DMS153 treated with DMSO at 0.1 percent for 48 hours (cell line): Measurements from ENCODE around the gene ST3GAL3.
A peak's percentile ranks its signal among the peaks of the same experiment; 100 is the strongest.

Experiments used
- DNase-seq: peaks from one replicate; lab custom pipeline; 2025; ENCODE audit not compliant: unreplicated experiment; lab: John Stamatoyannopoulos, UW

ST3GAL3 gene

DNA sequence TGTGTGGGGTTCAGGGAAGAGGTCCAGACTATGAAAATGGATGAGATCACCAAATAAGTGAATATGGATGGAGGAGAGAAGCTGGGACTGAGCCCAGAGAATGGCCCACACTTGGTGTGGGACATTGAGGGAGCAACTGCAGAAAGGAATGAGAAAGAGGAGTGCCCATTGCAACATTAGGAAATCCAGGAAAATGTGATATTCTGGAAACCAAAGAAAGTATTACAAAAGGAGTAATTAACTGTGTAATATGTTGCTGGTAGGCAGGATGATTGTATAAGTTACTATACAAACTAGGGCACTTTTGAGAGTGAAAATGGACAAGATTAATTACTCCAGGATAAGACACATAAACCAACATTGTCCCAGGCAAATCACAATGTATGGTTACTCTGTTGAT is 166.5 kb downstream of the ST3GAL3 start:
- DNase-seq: no peak

DNA sequence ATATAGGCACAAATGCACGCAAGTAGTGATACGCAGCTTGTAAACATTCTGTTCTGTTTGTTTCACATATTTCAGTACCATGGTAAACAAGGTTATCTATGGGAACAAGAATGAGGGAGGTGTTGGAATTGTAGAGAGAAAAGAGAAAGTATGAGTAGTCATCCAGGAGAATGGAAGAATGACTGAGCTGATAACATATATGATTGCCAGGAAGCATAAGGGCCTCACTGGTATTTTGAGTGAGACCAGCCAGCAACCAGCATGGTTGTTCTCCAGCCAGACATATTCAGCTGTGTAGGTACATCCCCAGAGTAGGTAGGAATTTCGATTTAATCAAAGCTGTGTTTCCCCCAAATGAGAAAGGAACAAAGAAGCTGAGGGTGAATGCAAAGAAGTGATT is 167.4 kb downstream of the ST3GAL3 start:
- DNase-seq: no peak

DNA sequence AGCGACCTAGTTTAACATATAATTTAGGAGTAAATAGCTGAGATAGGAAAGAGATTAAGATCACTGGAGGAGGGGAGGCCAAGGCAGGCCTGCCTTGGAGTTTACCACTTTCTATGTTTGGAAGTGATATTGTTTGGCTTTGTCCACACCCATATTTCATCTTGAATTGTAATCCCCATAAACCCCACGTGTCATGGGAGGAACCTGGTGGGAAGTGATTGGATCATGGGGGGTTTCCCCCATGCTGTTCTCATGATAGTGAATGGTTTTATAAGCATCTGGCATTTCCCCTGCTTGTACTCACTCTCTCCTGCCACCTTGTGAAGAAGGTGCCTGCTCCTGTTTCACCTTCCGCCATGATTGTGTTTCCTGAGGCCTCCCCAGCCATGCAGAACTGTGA is 168.0 kb downstream of the ST3GAL3 start:
- DNase-seq: no peak

DNA sequence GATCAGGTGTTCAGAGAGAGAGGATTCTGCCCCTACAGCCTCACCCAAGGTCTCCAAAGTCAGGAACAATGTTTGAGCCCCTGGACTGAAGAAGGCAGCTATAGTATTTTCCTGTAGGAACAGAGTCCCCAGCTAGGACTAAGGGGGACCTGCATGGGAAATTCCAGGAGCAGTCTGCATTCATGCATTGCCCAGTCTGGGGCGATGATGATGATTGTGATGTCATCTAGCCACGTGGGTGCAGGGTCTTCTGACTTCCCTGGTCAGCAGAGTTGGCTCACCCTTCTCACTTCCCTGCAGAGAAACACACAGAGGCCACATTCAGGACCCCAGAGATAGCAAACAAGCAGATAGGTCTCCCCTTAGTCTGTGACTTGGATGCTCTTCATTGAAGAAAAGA is 169.8 kb downstream of the ST3GAL3 start:
- no peak for DNase-seq

DNA sequence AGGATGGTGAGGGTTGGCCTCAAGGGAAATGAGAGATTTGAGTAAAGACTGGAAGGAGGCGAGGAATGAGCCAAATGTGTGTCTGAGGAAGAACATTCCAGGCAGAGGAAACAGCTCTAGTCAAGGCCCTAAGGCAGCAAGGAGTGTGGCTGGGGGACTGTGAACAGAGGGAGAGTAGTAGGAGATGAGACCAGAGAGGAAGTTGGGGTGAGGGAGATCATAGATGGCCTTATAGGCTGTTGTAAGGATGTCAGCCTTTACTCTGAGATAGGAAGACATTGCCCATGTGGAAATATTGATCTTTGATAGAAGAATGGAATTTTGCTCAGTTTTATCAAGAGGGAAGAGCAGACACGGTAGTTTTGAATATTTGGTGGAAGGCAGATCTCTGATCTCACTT is 171.1 kb downstream of the ST3GAL3 start:
- DNase-seq: no peak

DNA sequence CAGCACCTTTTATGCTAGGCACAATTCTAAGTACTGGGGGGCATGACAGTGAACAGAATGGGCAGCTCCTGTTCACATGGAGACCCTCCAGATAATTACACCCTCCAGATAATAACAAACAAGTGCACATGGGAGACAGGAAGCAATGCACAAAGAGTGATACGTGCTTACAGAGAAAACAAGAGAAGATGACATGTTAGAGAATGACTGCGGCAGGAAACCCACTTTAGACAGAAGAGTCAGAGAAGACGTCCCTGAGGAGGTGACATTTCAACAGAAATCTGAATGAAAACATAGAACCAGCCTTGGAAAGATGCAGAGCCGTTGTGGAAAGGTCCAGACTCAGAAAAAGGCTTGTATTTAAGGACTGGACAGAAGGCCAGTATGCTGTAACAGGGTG is 171.5 kb downstream of the ST3GAL3 start:
- DNase-seq: peak; percentile 22

DNA sequence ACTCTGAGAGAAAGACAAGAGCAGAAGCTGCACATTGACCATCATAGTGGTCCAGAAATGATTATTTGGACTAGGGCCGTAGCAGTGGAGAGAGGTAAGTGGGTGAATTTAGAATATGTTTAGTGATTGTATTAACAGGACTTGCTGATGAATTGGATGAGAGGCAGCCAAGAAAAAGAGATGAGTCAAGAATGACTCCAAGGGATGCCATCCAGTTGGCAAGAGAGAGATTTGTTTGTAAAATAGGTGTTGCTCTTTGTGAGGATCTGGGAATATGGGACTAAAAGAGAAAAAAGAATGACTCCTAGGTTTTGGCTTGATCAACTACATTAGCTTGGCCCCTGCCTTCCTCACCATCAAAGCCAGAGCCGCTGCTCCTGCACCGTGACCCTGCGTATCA is 172.1 kb downstream of the ST3GAL3 start:
- no peak for DNase-seq

DNA sequence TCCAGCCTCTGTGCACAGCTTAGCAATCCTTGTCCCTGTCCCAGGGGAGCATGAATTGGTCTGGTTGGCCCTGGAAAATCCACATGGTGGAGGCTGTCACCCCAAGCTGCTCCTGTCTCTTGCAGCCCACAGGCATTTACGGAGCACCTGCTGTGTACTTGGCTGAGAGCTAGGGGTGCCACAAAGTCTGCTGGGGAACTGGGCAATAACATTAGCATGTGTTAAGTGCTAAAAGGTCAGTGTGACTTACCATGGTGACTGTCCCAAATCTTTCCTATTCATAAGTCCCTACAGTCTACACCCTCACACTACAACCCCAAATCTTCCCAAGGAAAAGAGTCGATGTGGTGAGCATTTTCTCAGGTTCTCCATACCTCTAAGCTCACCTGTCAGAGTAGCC is 172.7 kb downstream of the ST3GAL3 start:
- no peak for DNase-seq

DNA sequence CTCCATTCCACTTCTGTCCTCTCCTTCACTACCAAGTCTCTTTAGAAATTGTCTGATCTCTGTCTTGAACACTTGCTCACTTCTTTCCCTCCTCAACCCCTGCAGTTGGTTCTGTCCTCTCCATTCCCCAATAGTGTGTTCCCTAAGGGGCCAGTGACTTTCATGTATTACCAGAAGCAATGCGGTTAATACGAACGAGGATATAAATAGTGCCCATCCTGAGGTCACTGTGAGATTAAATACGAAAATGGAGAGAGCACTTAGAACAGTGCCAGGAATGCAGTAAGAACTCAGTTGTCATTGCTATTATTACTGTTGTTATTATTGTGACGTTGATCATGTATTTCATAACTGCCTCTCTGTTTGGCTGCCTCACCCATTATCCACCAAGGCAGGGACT is 173.3 kb downstream of the ST3GAL3 start:
- no peak for DNase-seq

DNA sequence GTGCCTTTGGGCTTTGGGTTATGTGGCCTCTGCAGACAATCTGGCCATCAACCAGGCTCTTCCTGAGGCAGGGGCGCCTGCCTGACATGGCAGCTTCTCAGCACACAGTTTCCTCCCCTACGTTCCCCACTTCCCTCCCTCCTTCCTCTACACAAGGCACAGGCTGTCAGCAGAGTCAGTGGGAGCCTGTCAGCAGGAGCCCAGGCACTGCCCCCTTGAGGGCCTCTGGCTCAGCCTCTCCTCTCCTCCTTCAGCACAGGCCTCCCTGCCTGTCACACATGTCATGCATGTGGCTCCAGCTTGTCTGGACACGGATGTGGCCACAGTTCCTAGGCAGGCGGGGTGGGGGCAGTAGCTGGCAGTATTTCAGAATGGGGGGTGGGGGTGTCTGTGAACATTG is 174.1 kb downstream of the ST3GAL3 start:
- DNase-seq: no peak

DNA sequence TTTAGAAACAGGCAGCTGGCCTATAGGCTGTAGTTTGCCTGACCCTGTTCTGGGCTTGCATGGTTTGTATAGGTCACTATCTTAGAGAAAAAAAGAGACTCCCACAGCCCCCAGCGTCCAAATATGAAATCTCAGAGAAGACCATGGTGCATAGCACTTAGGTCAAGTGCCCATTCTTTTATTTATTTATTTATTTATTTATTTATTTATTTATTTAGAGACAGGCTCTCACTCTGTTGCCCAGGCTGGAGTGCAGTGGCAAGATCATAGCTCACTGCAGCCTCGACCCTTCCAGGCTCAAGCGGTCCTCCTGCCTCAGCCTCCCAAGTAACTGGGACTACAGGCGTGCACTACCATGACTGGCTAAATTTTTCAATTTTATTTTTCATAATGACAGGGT is 175.4 kb downstream of the ST3GAL3 start:
- DNase-seq: no peak

DNA sequence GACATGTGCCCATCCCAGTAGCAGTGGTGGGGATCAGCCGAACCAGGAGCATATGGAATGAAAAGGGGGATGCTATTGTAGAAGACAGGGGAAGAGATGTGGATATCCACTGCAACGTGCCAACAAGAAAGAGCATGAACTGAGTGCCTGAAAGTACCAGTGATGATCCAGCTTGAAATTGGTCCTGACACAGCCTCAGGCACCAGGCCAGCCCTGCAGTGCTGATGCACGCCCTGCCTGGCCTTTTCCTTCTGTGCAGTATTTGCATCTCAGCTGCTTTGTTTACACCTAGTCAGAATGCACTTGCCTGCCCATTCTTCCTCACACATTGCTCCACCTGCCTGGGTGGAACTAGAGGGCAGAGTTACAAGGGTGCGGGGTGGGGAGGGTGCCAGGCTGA is 176.0 kb downstream of the ST3GAL3 start:
- DNase-seq: peak; percentile 70

DNA sequence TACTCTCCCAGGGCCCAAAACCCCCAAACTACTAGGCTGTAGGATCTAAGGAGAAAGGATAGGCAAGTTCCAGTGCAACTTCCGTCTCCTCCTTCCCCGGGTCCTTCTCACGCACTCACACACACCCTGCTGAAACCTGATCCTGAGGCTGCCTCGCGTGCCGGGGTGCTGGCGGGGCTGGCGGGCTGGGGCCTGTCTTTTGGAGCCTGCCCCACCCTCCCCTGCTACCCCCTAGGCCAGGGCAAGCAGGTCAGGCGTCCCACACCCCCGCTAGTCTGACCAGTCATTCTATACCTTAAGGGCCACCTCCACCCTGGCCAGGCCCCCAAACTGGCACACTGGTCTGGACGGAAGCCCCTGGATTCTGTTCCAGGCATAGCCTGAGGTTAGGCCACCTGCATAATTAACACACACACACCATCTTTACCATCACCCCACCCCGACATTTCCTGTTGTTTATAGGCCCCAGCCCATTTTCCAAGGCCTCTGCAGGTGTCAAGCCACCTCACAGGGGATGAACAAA is 178.0 kb downstream of the ST3GAL3 start:
- DNase-seq: peak; percentile 70

DNA sequence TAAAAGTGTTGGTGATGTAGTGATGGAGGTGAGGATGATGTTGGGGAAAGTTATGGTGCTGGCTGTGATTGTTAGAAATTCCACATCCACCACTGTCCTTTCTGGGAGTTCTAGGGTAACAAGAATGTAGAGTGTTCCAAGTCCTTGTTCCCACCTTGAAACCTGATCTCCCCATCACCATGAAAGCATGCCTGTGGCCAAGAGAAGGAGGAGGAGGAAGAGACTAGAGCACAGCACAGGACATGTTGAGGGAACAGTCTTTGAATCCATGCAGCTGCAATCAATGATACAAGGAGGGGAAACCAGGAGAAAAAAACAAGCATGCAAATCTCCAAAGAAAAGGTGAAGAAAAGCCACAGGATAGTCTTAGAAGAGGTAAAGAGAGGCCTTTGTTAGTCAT is 180.4 kb downstream of the ST3GAL3 start:
- DNase-seq: no peak

DNA sequence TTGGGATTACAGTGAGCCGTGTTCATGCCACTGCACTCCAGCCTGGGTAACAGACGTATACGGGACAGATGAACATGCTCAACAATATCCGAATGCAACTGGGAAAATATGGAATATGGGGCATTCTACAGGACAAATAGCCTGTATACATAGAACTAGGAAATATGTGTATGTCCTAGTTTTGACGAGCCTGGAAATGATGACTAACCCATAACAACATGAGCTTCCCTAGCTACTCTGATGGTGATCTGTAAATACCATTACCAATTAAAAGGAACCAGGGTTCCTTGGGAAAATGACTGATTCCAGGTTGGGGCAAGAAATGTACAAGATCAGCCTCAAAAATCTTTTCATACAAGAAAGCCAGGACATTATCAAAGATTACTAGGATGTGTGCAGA is 183.5 kb downstream of the ST3GAL3 start:
- DNase-seq: no peak

DNA sequence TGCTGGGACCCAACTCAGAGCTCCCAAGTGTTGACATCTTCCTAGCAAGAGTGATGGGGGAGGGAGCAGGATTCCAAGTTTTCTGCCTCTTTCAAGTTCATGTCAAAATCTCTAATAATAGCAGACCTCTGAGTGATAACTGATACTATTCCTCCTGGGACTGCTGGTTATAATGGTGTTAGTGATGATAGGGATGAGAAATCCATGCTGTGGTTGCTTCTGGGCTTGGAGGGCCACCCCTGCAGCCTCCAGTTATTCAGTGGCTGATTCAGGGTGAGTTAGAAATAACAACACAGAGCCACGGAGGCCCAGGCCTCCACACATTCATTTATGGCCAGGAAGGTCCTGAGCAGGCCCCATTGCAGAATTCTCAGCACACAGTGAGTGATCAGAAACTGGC is 185.7 kb downstream of the ST3GAL3 start:
- no peak for DNase-seq

DNA sequence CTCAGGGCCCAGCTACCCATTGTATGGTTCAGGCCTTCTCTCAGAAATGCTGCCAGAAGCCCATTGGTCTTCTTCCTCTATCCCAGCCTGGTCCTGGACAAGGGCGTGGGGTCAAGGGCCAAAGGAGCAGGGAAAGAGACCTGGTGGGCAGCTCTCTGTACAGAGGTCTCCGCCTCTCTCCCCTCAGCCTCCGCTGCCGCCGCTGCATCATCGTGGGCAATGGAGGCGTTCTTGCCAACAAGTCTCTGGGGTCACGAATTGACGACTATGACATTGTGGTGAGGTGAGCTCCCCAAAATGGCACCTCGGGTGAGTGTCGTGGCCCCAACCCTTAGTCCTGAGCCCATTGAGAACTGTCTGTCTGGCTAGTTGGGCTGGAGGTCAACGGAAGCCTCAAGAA is 191.6 kb downstream of the ST3GAL3 start:
- no peak for DNase-seq

DNA sequence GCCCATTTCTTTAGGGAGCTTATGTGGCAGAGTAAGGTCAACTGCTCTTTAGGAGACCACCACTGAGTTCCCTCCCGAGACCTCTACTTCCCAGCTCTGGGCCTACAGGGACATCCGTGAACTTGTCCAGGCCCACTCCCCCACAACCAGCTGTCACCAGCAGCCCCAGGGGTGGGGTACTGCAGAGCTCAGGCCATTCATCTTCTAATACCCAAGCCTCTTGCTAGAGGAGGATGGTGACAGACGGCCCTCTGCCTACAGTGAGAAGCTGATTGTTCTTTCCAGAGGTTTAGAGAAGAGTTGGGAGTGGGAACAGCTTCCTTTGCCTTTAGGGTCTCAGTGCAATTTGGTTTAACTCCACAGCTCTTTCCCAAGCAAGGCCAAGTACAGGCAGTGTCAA is 193.1 kb downstream of the ST3GAL3 start:
- no peak for DNase-seq

DNA sequence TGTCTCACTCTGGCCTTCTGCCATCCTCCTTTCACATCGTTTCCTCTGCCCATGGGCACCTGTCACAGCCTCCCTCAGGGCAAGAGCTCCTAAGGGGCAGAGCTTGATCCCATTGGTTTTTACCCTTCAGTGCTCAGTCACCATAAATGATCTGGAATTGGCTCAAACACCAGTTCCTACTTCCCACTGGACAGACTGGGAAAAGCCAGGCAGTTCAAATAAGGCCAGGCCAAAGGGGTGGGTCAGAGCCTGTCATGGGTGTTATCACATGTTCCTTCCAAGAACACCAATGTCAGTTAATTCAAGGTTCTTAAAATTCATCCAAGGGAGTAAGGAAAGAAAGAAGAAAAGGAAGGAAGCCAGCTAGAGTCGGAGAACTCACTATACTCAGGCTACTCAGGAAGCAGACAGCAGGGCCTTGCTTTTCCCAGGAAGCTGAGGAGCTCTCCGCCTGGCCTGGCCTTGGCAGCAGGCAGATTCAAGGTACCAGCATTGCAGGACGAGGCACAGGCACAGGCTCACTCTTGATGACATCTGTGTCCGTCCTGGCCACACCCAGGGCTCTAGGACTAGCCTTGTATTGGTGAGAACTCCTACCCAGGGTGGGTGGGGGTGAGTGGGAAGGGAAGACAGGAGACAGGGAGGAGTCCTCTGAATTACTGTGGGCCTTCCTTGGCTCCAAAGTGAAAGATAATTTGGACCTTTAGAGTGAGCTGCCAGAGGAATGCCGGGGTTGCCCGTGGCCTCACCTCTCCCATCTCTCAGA is 194.0 kb downstream of the ST3GAL3 start:
- no peak for DNase-seq

DNA sequence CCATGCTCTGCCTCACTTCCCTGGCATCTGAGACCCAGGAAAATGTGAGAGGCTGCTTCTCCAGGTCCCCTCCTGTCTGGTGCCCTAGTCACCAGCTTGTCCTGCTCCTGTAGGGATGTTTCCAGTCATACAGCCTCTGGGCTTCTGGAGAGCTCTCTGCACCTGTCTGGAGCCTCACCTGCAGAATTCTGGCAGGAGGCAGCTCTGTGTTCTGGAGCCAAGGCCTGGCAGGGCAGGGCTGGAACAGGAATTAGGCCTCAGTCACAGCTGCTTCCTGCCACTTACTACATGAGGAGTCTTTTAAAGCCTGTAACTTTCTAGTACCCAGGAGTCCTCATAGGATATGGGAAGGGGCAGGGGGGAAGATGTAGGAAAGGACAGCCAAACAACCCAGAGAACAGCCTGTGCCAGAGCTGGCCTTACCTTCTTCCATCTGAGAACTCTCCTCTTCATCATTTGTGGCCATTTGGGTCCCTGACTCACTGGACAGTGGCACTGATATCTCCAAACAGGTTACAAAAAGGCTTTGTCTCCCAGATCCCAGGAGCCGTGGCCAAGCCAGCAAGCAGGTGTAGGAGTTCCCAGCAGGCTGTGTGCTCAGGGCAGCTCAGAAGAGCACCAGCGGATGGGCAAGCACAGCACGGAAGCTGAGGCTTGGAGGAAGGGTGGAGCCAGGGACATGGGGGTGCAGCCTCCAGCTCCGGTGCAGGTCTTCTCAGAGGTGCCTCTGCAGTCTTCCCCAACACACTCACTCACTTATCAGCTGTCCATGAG is 194.9 kb downstream of the ST3GAL3 start:
- no peak for DNase-seq

DNA sequence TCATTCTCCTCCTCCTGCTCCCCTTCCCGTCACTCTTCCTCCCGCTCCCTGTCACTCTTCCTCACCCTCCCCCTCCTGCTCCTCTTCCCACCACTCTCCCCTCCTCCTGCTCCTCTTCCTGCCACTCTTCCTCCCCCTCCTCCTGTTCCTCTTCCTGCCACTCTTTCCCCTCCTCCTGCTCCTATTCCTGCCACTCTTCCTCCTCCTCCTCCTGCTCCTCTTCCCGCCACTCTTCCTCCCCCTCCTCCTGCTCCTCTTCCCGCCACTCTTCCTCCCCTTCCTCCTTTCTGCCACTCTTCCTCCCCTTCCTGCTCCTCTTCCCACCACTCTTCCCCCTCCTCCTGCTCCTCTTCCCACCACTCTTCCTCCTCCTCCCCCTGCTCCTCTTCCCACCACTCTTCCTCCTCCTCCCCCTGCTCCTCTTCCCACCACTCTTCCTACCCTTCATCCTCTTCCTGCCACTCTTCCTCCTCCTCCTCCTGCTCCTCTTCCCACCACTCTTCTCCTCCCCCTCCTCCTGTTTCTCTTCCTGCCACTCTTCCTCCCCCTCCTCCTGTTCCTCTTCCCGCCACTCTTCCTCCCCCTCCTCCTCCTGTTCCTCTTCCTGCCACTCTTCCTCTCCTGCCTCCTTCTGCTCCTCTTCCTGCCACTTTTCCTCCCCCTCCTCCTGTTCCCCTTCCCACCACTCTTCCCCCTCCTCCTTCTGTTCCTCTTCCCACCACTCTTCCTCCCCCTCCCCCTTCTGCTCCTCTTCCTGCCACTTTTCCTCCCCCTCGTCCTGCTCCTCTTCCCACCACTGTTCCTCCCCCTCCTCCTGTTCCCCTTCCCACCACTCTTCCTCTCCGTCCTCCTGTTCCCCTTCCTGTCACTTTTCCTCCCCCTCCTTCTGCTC is 197.6 kb downstream of the ST3GAL3 start:
- no peak for DNase-seq
